Epithelial cell of esophagus (primary cell): ENCODE results near the gene DIABLO.

Source experiments
- DNase-seq: peaks from one replicate; pipeline ENCODE4 v3.0.0; 2010; ENCODE audit warnings: low read depth
- H3K4me3 ChIP-seq: 2 replicates; pipeline ENCODE4 v1.5.1; 2011; ENCODE audit warnings: mild to moderate bottlenecking, low read length, control low read depth
- TF ChIP-seq, protein P1 (sequence below): IDR thresholded peaks from 2 replicates; pipeline ENCODE4 v1.5.1; 2011; ENCODE audit warnings: low read depth, mild to moderate bottlenecking, low read length, control low read depth, inconsistent platforms; ENCODE audit not compliant: insufficient read depth; ENCODE audit errors: missing control alignments

The DIABLO gene

GRCh38 chr12:122232691-122233090 lies 6.8 kb upstream of the DIABLO start:
- no peak overlapping the region for H3K4me3 ChIP-seq
- TF ChIP-seq, protein P1, sequence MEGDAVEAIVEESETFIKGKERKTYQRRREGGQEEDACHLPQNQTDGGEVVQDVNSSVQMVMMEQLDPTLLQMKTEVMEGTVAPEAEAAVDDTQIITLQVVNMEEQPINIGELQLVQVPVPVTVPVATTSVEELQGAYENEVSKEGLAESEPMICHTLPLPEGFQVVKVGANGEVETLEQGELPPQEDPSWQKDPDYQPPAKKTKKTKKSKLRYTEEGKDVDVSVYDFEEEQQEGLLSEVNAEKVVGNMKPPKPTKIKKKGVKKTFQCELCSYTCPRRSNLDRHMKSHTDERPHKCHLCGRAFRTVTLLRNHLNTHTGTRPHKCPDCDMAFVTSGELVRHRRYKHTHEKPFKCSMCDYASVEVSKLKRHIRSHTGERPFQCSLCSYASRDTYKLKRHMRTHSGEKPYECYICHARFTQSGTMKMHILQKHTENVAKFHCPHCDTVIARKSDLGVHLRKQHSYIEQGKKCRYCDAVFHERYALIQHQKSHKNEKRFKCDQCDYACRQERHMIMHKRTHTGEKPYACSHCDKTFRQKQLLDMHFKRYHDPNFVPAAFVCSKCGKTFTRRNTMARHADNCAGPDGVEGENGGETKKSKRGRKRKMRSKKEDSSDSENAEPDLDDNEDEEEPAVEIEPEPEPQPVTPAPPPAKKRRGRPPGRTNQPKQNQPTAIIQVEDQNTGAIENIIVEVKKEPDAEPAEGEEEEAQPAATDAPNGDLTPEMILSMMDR = no peak
- no peak for DNase-seq

DNA sequence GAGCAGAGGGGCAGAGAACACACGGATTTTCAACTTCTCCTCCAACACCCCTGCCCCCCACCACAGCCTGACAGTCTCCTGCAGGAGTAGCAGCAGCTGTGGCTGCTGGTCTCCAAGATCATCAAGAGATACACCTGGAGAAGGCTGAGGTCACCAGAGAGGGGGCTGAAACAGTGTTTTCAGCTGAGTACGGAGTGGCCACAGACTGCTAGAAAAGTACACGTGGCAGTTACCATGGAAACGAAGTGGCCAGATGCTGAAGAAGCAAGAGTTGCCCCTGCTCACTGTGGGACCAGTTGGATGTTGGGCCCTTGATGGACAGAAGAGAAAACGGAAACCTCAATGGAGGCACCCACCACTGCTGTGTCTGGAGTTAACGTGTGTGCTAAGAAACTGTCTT lies 4.9 kb upstream of the DIABLO start:
- no peak overlapping the region for H3K4me3 ChIP-seq
- no peak for DNase-seq
- TF ChIP-seq, protein P1 = no peak

GRCh38 chr12:122228092-122228491 lies 2.2 kb upstream of the DIABLO start:
- no peak overlapping the region for H3K4me3 ChIP-seq
- DNase-seq = no peak
- TF ChIP-seq, protein P1 = no peak

DNA sequence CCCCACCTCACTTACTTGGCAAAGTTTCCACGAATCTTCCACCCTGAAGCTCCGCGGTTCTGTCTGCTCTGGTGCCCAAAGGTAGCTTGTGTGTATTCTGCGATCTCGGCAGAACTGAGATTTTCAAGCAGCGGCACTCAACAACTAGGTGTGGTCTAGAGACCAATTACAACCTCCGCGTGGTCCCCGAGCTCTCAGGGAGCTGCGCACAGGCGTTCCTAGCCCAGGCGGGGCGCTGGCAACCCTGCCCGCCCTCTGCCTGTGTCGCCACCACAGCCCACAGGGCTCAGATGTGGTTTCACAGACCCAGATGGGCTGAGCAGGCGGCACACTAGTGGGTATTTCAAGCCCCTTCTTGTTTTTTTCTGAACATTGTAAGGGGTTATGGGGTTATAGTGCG lies 1.5 kb upstream of the DIABLO start:
- DNase-seq = no peak
- TF ChIP-seq, protein P1 = no peak
- H3K4me3 ChIP-seq = no peak overlapping the region

DNA sequence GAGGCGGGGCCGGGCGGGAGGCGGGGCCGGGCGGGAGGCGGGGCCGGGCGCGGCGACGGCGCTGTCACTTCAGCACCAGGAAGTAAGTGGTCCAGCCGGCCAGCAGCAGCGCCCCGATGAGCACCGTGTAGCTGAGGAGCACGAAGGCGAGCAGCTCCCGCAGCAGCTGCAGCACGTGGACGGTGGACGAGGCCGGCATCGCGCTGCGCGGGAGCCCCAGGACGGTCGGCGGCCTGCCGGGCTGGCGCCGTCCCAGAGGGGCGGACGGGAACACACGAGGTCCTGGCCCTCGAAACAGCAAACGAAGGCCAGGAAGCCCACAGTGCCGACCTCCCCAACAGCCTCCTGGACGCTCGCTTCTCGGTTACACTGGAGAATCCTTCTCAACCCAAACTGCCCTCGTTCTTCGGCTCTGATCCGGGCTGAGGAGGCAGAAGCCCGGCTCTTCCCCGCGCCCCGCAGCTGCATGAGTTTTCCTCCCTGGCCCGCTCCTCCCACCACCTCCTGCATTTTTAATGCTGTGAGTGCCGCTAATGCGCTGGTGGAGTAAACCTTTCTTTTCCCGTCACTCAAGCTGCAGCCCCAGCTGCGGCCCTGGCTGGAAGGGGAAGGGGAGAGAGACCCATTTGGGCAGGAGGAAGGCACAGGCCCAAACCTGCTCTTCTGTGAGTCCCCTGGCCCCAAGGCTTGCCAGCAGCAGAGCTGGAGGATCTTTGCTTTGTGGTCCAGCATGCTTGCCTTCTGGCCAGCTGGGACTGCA lies 694 bp upstream of the DIABLO start:
- no peak for DNase-seq
- TF ChIP-seq, protein P1 = no peak
- H3K4me3 ChIP-seq = peak overlapping the region; percentile 20

GRCh38 chr12:122216445-122216844 lies 9.4 kb downstream of the DIABLO start:
- TF ChIP-seq, protein P1 = no peak
- DNase-seq = no peak

DNA sequence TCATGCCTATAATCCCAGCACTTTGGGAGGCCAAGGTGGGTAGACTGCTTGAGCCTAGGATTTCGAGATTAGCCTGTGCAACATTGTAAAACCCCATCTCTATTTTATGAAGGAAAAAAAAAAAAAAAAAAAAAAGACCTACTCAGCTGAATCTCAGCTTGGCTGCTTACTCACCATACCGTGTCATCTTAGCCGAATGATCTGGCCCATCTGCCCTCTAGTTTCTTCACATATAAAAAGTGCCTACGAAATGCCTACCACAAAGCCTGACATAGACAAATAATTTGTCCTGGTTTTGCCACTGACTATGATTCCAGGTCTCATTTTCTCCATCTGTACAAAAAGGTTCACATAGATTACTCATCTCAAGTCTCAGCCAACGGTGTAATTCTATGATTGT lies 10.1 kb downstream of the DIABLO start:
- TF ChIP-seq, protein P1 = no peak
- DNase-seq = peak; percentile 23
- no peak overlapping the region for H3K4me3 ChIP-seq

More at GRCh38 chr12:122216445-122216844, 9.4 kb downstream of the DIABLO start:
- no peak overlapping the region for H3K4me3 ChIP-seq
